IMR-90 (cell line): ENCODE data around the gene E2F8. TPM values are rescaled to one million over a fixed set of nuclear protein-coding genes. Genes with fewer than 3 reads are reported as not detected.

Experiments used
- ATAC-seq: fragments of 200-7000 bp; cut with Tn5 transposase; 2 replicates; pipeline ENCODE4 v1.9.1; 2020; ENCODE audit warnings: low read depth, mild to moderate bottlenecking, moderate library complexity
- BruUV-seq: library from RNA; stranded (reverse); fragments of 400-500 nt; replicated peaks from 2 replicates; lab custom pipeline; 2021; lab: Mats Ljungman, UMichigan
- CTCF ChIA-PET: fragments of 300-600 bp; formaldehyde crosslinking; extraction: SDS; loops from one replicate; lab custom pipeline; 2021; ENCODE audit warnings: antibody characterized with exemption; lab: Yijun Ruan, JAX
- POLR2A ChIA-PET: fragments of 300-600 bp; sonication (Branson Sonifier 250); formaldehyde crosslinking; loops from one replicate; lab custom pipeline; 2022; ENCODE audit warnings: antibody characterized with exemption; ENCODE audit not compliant: unreplicated experiment; lab: Charles Lee
- DNase-seq: peaks from one replicate; pipeline ENCODE4 v3.0.0; 2013
- H2AFZ ChIP-seq: replicated peaks from 2 replicates; pipeline ENCODE3; 2013; ENCODE audit warnings: low read length, mild to moderate bottlenecking; ENCODE audit not compliant: poor library complexity
- H2AK5ac ChIP-seq: 2 replicates; pipeline ENCODE4 v1.6.1; 2013; ENCODE audit warnings: low read depth, low read length, inconsistent platforms
- H2AK9ac ChIP-seq: replicated peaks from 2 replicates; pipeline ENCODE3; 2013; ENCODE audit warnings: mild to moderate bottlenecking, low read depth, low read length, moderate library complexity; ENCODE audit not compliant: poor library complexity
- H2BK120ac ChIP-seq: 2 replicates; pipeline ENCODE4 v1.6.1; 2013; ENCODE audit warnings: low read depth, low read length, inconsistent platforms
- H2BK15ac ChIP-seq: 3 replicates; pipeline ENCODE4 v1.6.1; 2013; ENCODE audit warnings: low read depth, low read length, inconsistent platforms
- H2BK20ac ChIP-seq: 2 replicates; pipeline ENCODE4 v1.6.1; 2013; ENCODE audit warnings: low read depth, mild to moderate bottlenecking, inconsistent platforms, low read length, moderate library complexity
- H2BK5ac ChIP-seq: 2 replicates; pipeline ENCODE4 v1.6.1; 2013; ENCODE audit warnings: mild to moderate bottlenecking, low read depth, low read length, inconsistent platforms; ENCODE audit not compliant: poor library complexity, severe bottlenecking
- H3K14ac ChIP-seq: replicated peaks from 2 replicates; pipeline ENCODE4 v1.6.1; 2013; ENCODE audit warnings: low read depth, low read length, inconsistent platforms
- H3K18ac ChIP-seq: 2 replicates; pipeline ENCODE4 v1.6.1; 2013; ENCODE audit warnings: low read depth, low read length, control low read depth
- H3K23ac ChIP-seq: 2 replicates; pipeline ENCODE4 v1.6.1; 2013; ENCODE audit warnings: low read depth, low read length, inconsistent platforms
- H3K27ac ChIP-seq: 2 replicates; pipeline ENCODE4 v1.5.1; 2013; ENCODE audit warnings: mild to moderate bottlenecking, control low read depth, low read length; ENCODE audit not compliant: insufficient read depth
- H3K27me3 ChIP-seq: 2 replicates; pipeline ENCODE4 v1.6.1; 2013; ENCODE audit warnings: low read length; ENCODE audit not compliant: control insufficient read depth, insufficient read depth
- H3K36me3 ChIP-seq: 2 replicates; pipeline ENCODE4 v1.6.1; 2013; ENCODE audit warnings: low read length, mixed read lengths; ENCODE audit not compliant: control insufficient read depth, insufficient read depth
- H3K4ac ChIP-seq: 2 replicates; pipeline ENCODE4 v1.6.1; 2013; ENCODE audit warnings: low read depth, low read length, inconsistent platforms
- H3K4me1 ChIP-seq: 2 replicates; pipeline ENCODE4 v1.6.1; 2013; ENCODE audit warnings: low read length, mixed read lengths; ENCODE audit not compliant: control insufficient read depth, insufficient read depth
- H3K4me2 ChIP-seq: 2 replicates; pipeline ENCODE4 v1.6.1; 2013; ENCODE audit warnings: low read depth, mild to moderate bottlenecking, control low read depth, low read length, moderate library complexity
- H3K4me3 ChIP-seq: 2 replicates; pipeline ENCODE4 v1.5.1; 2013; ENCODE audit warnings: low read depth, mild to moderate bottlenecking, control low read depth, low read length, moderate library complexity; ENCODE audit not compliant: insufficient read depth
- H3K56ac ChIP-seq: 2 replicates; pipeline ENCODE4 v1.6.1; 2013; ENCODE audit warnings: low read length, inconsistent platforms; ENCODE audit not compliant: insufficient read depth; ENCODE audit errors: extremely low read depth
- H3K79me1 ChIP-seq, 2 experiments: 2 replicates each; pipeline ENCODE4 v1.6.1; 2013; ENCODE audit warnings: low read length in 2 of 2, inconsistent platforms in 1 of 2, low read depth in 1 of 2
- H3K9ac ChIP-seq: 2 replicates; pipeline ENCODE4 v1.6.1; 2013; ENCODE audit warnings: low read depth, low read length, control low read depth
- H3K9me1 ChIP-seq: 2 replicates; pipeline ENCODE4 v1.6.1; 2013; ENCODE audit warnings: low read length, inconsistent platforms; ENCODE audit not compliant: insufficient read depth
- H3K9me3 ChIP-seq: 2 replicates; pipeline ENCODE4 v1.6.1; 2013; ENCODE audit warnings: low read length; ENCODE audit not compliant: control insufficient read depth, insufficient read depth
- H4K20me1 ChIP-seq: 2 replicates; pipeline ENCODE4 v1.6.1; 2013; ENCODE audit warnings: low read length, inconsistent platforms; ENCODE audit not compliant: insufficient read depth
- H4K5ac ChIP-seq: 2 replicates; pipeline ENCODE4 v1.6.1; 2013; ENCODE audit warnings: mild to moderate bottlenecking, low read depth, low read length, control low read depth
- H4K8ac ChIP-seq, 2 experiments: 2 replicates each; pipeline ENCODE4 v1.6.1; 2013; ENCODE audit warnings: low read depth in 2 of 2, low read length in 2 of 2, control low read depth in 1 of 2, inconsistent platforms in 1 of 2
- H4K91ac ChIP-seq: 2 replicates; pipeline ENCODE4 v1.6.1; 2013; ENCODE audit warnings: low read depth, low read length, inconsistent platforms; ENCODE audit not compliant: insufficient read depth
- BHLHE40 ChIP-seq: fragments of 150-350 bp; IDR thresholded peaks from 2 replicates; pipeline ENCODE4 v1.6.1; 2016; ENCODE audit warnings: mild to moderate bottlenecking, low read depth, low read length
- MAFK ChIP-seq: IDR thresholded peaks from 2 replicates; pipeline ENCODE4 v1.6.1; 2012; ENCODE audit warnings: low read depth, low read length, improper control_type of control experiment
- RAD21 ChIP-seq: IDR thresholded peaks from 2 replicates; pipeline ENCODE4 v1.6.1; 2012; ENCODE audit warnings: low read length, improper control_type of control experiment
- WGBS, 2 experiments: methylation state at CpG; one replicate each; pipeline versions ENCODE4 v1.1.5 to v1.1.7; 2013; ENCODE audit warnings: missing lambda C conversion rate in 2 of 2; ENCODE audit not compliant: insufficient read length in 1 of 2; ENCODE audit errors: extremely low coverage in 2 of 2; 5-methylcytosine and 5-hydroxymethylcytosine counted together
- dilution Hi-C: fragments of 300-500 bp; cut with HindIII; formaldehyde crosslinking; loops from one replicate; pipeline ENCODE4 v1.14.3; 2018; ENCODE audit warnings: low sequenced_read_pairs; ENCODE audit not compliant: unreplicated experiment
- in situ Hi-C: fragments of 300-500 bp; cut with MboI; formaldehyde crosslinking; loops from 3 replicates; pipeline ENCODE4 v1.14.3; 2019; ENCODE audit warnings: low sequenced_read_pairs, inconsistent platforms, mixed read lengths
- intact Hi-C: fragments of 100-400 bp; cut with micrococcal nuclease; formaldehyde crosslinking; loops from 2 replicates; pipeline ENCODE4 v1.10.0; 2022
- polyA plus RNA-seq, 3 experiments: library from polyadenylated mRNA; depleted of rRNA; stranded (reverse); fragments of >200 nt; gene quantifications; 2 replicates each; pipeline ENCODE4 v1.2.3, GENCODE V29; 2012; ENCODE audit warnings: low replicate concordance in 1 of 3
- total RNA-seq: library from RNA; depleted of rRNA; stranded (reverse); fragments of >200 nt; gene quantifications from 2 replicates; pipeline ENCODE4 v1.2.3, GENCODE V29; 2012

E2F8 gene
- total and polyA plus RNA-seq, 2 of the 4 experiments (the other 2 are of a cell fraction) = 1.1 to 2.3 TPM

DNA sequence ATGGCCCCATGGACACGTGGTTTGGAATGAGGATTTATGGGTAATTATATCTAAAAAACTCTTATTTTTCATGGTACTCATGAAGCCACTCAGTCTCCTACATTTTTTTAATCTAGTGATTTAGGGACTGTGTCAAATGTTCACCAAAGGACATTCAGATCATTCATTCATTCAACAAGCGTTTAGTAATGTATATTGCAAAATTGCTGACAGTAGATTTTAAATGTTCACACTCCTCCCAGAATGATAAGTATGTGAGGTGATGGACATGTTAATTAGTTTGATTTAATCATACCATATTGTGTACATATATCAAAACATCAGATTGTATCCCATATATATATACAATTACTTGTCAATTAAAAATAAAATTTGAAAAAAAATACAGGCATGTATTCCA is 40.8 kb upstream of the E2F8 start:
- no peak overlapping the region for H4K5ac ChIP-seq
- dilution Hi-C loops = no loop called here
- no peaks in the 10 kb centered on the region for H3K79me1 ChIP-seq
- no peak overlapping the region for H4K8ac ChIP-seq
- no peak overlapping the region for H2BK15ac ChIP-seq
- DNase-seq (no peak), ATAC-seq (no peak)
- TF ChIP-seq BHLHE40 (no peak), MAFK (peak; percentile 57), RAD21 (no peak)
- H2BK20ac ChIP-seq = no peak overlapping the region
- H3K9ac ChIP-seq = no peak overlapping the region
- H4K91ac ChIP-seq = no peak overlapping the region
- no peak overlapping the region for H2AK5ac ChIP-seq
- H3K4me3 ChIP-seq = no peak overlapping the region
- no peak overlapping the region for H2BK5ac ChIP-seq
- CTCF ChIA-PET = no interaction called here
- H3K14ac ChIP-seq = no peak overlapping the region
- no peak overlapping the region for H3K23ac ChIP-seq
- intact Hi-C loops = no loop called here
- H3K36me3 ChIP-seq = no peaks in the 10 kb centered on the region
- POLR2A ChIA-PET = no interaction called here
- no peak overlapping the region for H3K27ac ChIP-seq
- in situ Hi-C loops = no loop called here
- no peak overlapping the region for H3K18ac ChIP-seq
- no peak overlapping the region for H3K56ac ChIP-seq
- no peaks in the 10 kb centered on the region for H3K9me1 ChIP-seq
- H3K4me1 ChIP-seq = no peaks in the 10 kb centered on the region
- no peak overlapping the region for H2AFZ ChIP-seq
- no peak overlapping the region for H2AK9ac ChIP-seq
- no TSS peak for BruUV-seq
- H3K27me3 ChIP-seq = peaks cover 17% of the 10 kb centered on the region
- H3K9me3 ChIP-seq = no peaks in the 10 kb centered on the region
- no peak overlapping the region for H2BK120ac ChIP-seq
- no peak overlapping the region for H3K4me2 ChIP-seq
- WGBS, 2 experiments = no CpG with 5 or more reads among the region's 2 CpGs
- no peak overlapping the region for H3K4ac ChIP-seq
- H4K20me1 ChIP-seq = no peaks in the 10 kb centered on the region
